ENCODE data around the gene CYLD.

CYLD gene

GRCh38 chr16:50718761-50719400, 23.0 kb upstream of the CYLD start:
- TF ChIP-seq CTCF (conservative IDR thresholded peaks at IDR 0.05; ENCODE audit: low read depth, low read length), result no peak
- H3K4me3 ChIP-seq (ENCODE audit: low read length), result no peak overlapping the region
- no peak for DNase-seq (ENCODE audit: low read depth)

- no peak for TF ChIP-seq CTCF (conservative IDR thresholded peaks at IDR 0.05; ENCODE audit: low read depth, low read length)
- no peak for DNase-seq (ENCODE audit: low read depth)
- H3K4me3 ChIP-seq (ENCODE audit: low read length), result no peak overlapping the region
Observed at GRCh38 chr16:50719401-50720337, 22.2 kb upstream of the CYLD start.

GRCh38 chr16:50721549-50722404, 20.1 kb upstream of the CYLD start:
- TF ChIP-seq CTCF (conservative IDR thresholded peaks at IDR 0.05; ENCODE audit: low read depth, low read length), result no peak
- no peak for DNase-seq (ENCODE audit: low read depth)
- no peak overlapping the region for H3K4me3 ChIP-seq (ENCODE audit: low read length)

GRCh38 chr16:50722405-50722737, 19.5 kb upstream of the CYLD start:
- no peak for DNase-seq (ENCODE audit: low read depth)
- no peak overlapping the region for H3K4me3 ChIP-seq (ENCODE audit: low read length)
- TF ChIP-seq CTCF (conservative IDR thresholded peaks at IDR 0.05; ENCODE audit: low read depth, low read length), result no peak

GRCh38 chr16:50722960-50723359, 18.9 kb upstream of the CYLD start:
- DNase-seq (ENCODE audit: low read depth), result no peak
- no peak for TF ChIP-seq CTCF (conservative IDR thresholded peaks at IDR 0.05; ENCODE audit: low read depth, low read length)
- no peak overlapping the region for H3K4me3 ChIP-seq (ENCODE audit: low read length)

GRCh38 chr16:50724306-50724705, 17.6 kb upstream of the CYLD start:
- H3K4me3 ChIP-seq (ENCODE audit: low read length), result no peak overlapping the region
- no peak for DNase-seq (ENCODE audit: low read depth)
- TF ChIP-seq CTCF (conservative IDR thresholded peaks at IDR 0.05; ENCODE audit: low read depth, low read length), result no peak
